ENCODE measurements around the gene BICC1. TPM values are rescaled to one million over a fixed set of nuclear protein-coding genes. Genes with fewer than 3 reads are reported as not detected.
A peak's percentile ranks its signal among the peaks of the same experiment; 100 is the strongest.

The BICC1 gene
- total RNA-seq, 6 experiments from 2014 or later, result 55.6 to 67.7 (median 64.8) TPM

DNA sequence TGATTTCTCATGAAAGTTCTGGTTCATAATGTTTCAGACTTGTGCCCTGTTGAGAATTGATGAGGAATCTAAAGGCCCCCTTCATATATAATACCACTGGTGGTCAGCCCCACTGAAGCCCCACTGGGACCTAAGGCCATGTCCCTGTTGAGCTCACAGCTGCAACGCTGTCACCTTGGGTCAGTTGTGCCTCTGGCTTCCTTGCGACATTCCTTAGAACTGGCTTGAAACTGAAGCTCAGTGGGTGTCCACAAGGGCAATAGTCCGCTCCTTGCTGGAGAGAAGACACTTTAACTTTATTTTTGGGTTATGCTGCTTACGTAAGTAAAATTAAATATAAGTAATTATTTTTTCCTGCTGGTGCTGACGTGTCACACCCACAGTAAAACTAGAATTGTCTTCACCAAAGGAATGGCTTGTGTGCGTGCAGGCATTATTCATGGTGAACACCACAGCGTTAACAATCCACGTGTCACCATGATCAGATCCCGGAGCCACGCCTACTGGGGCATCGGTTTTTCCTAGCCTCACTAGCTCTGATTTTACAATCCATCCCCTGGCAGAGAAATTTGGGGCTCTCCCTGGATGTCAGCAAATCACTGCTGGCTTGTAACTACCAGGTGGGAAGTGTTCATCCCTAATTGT lies 66.5 kb downstream of the BICC1 start:
- H3K27me3 Mint-ChIP-seq (ENCODE audit: insufficient read depth), result peaks cover 2% of the 10 kb centered on the region; the same call in 1 of the 2 replicates

DNA sequence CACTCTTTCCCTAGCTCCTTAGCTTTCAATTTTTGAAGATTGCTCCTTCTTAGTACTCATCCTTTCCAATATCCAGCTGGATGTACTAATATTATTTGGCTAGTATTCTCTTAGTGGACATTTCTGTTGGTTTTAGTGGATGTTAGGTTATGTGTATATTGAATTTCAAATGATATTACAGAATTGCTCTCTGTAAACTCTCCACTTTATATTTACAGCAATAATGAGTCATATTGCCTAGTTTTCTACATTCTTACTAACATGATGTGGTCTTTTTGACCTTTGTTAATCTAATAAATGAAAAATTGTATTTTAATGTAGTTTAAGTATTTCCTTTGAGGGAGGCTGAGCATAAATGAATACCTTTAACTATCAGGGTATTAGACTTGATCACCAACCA lies 69.4 kb downstream of the BICC1 start:
- no peak for DNase-seq

More for the DNA sequence above, 66.5 kb downstream of the BICC1 start:
- Mint-ChIP-seq H3K4me3 (no peak overlapping the region), H3K9me3 (peaks cover under 1% of the 10 kb centered on the region; the same call in 1 of the 2 replicates), H3K4me1 (ENCODE audit: low read depth) (peaks cover 83% of the 10 kb centered on the region), H3K27ac (0 out of 2 replicates have a peak overlapping the region, but pooled peaks have one; percentile 61), H3K36me3 (ENCODE audit: low read depth) (peaks cover 17% of the 10 kb centered on the region)
- DNase-seq, result no peak
- TF ChIP-seq, protein P1, sequence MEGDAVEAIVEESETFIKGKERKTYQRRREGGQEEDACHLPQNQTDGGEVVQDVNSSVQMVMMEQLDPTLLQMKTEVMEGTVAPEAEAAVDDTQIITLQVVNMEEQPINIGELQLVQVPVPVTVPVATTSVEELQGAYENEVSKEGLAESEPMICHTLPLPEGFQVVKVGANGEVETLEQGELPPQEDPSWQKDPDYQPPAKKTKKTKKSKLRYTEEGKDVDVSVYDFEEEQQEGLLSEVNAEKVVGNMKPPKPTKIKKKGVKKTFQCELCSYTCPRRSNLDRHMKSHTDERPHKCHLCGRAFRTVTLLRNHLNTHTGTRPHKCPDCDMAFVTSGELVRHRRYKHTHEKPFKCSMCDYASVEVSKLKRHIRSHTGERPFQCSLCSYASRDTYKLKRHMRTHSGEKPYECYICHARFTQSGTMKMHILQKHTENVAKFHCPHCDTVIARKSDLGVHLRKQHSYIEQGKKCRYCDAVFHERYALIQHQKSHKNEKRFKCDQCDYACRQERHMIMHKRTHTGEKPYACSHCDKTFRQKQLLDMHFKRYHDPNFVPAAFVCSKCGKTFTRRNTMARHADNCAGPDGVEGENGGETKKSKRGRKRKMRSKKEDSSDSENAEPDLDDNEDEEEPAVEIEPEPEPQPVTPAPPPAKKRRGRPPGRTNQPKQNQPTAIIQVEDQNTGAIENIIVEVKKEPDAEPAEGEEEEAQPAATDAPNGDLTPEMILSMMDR (IDR thresholded peaks at IDR 0.05), result no peak

DNA sequence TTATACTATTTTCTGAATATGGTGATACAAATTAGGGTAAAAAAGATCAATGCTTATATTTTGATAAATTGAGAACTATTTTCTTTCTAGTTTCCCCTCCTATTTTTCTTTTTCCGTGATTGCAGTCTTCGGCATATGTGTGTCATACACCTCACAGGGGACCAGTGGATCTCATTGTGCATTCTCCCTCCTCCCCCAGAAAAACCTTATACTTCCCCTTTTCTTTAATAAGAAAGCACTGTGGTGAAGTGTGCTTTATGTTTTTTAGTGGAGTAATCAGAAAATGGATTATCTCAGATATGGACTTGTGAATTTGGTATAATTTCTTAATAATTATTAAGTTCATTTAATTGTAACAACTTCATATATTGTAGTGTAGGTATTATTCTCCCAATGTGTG lies 72.8 kb downstream of the BICC1 start:
- Mint-ChIP-seq H3K9me3 (peaks cover 4% of the 10 kb centered on the region; the same call in 1 of the 2 replicates), H3K4me1 (ENCODE audit: low read depth) (peaks cover 58% of the 10 kb centered on the region), H3K27ac (no peak overlapping the region), H3K36me3 (ENCODE audit: low read depth) (peaks cover 29% of the 10 kb centered on the region), H3K4me3 (no peak overlapping the region), H3K27me3 (ENCODE audit: insufficient read depth) (peaks cover 3% of the 10 kb centered on the region; the same call in 1 of the 2 replicates)
- no peak for DNase-seq
- TF ChIP-seq, protein P1 (IDR thresholded peaks at IDR 0.05), result no peak

More for the DNA sequence above, 69.4 kb downstream of the BICC1 start:
- peaks cover 3% of the 10 kb centered on the region; the same call in 1 of the 2 replicates for H3K27me3 Mint-ChIP-seq (ENCODE audit: insufficient read depth)
- peaks cover 58% of the 10 kb centered on the region for H3K4me1 Mint-ChIP-seq (ENCODE audit: low read depth)
- H3K9me3 Mint-ChIP-seq, result peaks cover 4% of the 10 kb centered on the region; the same call in 1 of the 2 replicates
- H3K36me3 Mint-ChIP-seq (ENCODE audit: low read depth), result peaks cover 23% of the 10 kb centered on the region
- TF ChIP-seq, protein P1 (IDR thresholded peaks at IDR 0.05), result no peak
- no peak overlapping the region; the same call in 1 of the 2 replicates for H3K4me3 Mint-ChIP-seq
- no peak overlapping the region for H3K27ac Mint-ChIP-seq

DNA sequence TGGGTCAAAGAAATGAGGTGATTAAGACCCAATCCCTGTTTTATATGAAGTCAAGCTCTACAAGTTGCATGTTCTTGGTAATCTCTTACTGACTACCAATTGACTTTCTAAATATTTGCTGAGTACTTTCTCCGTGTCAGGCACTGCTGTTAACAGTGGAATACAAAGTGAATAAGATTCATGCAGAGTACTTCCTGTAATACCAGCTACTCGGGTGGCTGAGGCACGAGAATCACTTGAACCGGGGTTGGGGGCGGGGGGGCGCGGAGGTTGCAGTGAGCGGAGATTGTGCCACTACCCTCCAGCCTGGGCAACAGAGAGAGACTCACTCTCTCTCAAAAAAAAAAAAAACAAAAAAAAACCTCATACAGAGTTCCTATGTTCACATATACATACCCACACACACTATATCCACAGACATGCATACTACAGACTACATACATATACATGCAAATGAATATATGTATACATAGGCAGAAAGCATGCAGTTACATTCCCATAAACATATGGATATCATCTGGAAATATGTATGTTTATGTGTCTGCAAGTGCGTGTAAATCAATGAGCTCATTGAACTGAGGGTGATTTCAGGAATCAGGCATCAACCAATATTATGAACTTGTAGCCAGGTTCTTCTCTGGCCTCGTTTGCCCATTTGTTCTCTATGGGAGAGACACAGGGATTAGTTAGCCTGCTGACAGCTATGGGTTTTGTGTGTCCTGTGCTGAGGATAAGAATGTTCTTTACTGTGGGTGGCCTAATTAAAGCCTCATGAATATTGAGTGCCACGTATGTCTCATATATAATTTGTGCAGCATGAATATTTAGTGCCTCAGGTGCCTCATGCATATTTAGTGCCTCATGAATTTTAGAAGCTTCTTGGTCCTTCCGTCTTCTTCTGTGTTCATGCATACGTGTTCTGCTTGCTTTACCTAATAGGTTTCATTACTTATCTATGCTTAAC lies 73.9 kb downstream of the BICC1 start:
- Mint-ChIP-seq H3K36me3 (ENCODE audit: low read depth) (peaks cover 34% of the 10 kb centered on the region), H3K27ac (no peak overlapping the region), H3K4me1 (ENCODE audit: low read depth) (peaks cover 61% of the 10 kb centered on the region), H3K27me3 (ENCODE audit: insufficient read depth) (peaks cover 3% of the 10 kb centered on the region; the same call in 1 of the 2 replicates), H3K9me3 (peaks cover 4% of the 10 kb centered on the region; the same call in 1 of the 2 replicates), H3K4me3 (no peak overlapping the region)
- TF ChIP-seq, protein P1 (IDR thresholded peaks at IDR 0.05), result no peak
- DNase-seq, result no peak

DNA sequence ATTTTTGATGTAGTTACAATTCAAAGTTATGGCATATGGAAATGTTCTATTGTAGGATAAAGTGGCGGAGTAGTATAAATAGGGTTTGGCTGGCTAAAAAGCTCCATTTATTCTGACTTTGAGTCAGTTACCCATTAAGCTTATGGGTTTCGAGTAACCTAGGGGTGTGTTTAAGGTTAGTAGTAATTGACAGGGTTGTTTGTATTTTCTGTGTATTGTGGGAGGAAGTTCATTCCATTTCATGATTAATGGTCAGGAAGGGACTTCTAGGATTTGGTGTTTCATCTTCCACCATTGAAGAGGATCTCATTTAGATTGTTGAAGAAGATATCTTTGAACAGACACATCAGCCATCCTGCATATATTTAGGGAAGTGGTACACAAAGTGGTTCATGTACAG lies 75.0 kb downstream of the BICC1 start:
- Mint-ChIP-seq H3K4me3 (no peak overlapping the region), H3K9me3 (peaks cover 4% of the 10 kb centered on the region; the same call in 1 of the 2 replicates), H3K4me1 (ENCODE audit: low read depth) (peaks cover 53% of the 10 kb centered on the region), H3K27me3 (ENCODE audit: insufficient read depth) (peaks cover 3% of the 10 kb centered on the region; the same call in 1 of the 2 replicates), H3K36me3 (ENCODE audit: low read depth) (peaks cover 32% of the 10 kb centered on the region), H3K27ac (peak overlapping the region; percentile 41)
- DNase-seq, result no peak
- TF ChIP-seq, protein P1 (IDR thresholded peaks at IDR 0.05), result no peak
